NOMO-1 treated with dmso at 0.1 percent for 144 hours (cell line): ENCODE results near the gene SLC7A6.

Source experiments
- DNase-seq: peaks from one replicate; lab custom pipeline; 2025; ENCODE audit not compliant: unreplicated experiment; lab: John Stamatoyannopoulos, UW

Gene SLC7A6

GRCh38 chr16:68234188-68235107 lies 29.9 kb upstream of the SLC7A6 start:
- no peak for DNase-seq

- DNase-seq, result no peak
These were observed 29.0 kb upstream of the SLC7A6 start for GRCh38 chr16:68235108-68235886.

GRCh38 chr16:68235887-68236136 lies 28.5 kb upstream of the SLC7A6 start, which contains the start of gene ESRP2:
TSS of gene ESRP2 (minus strand) at chr16:68236127. CDS start at chr16:68236045, 82 bp downstream.
- no peak for DNase-seq

GRCh38 chr16:68236137-68236825 lies 28.0 kb upstream of the SLC7A6 start:
- DNase-seq, result no peak

GRCh38 chr16:68236826-68237242 lies 27.5 kb upstream of the SLC7A6 start:
- no peak for DNase-seq

- DNase-seq, result peak; percentile 98
These were observed 26.9 kb upstream of the SLC7A6 start for GRCh38 chr16:68237243-68238028.

GRCh38 chr16:68238029-68238345 lies 26.3 kb upstream of the SLC7A6 start:
- no peak for DNase-seq

GRCh38 chr16:68242085-68242484 lies 22.2 kb upstream of the SLC7A6 start:
- DNase-seq, result no peak

- no peak for DNase-seq
These were observed 21.1 kb upstream of the SLC7A6 start for GRCh38 chr16:68242926-68243858.

- no peak for DNase-seq
These were observed 19.8 kb upstream of the SLC7A6 start for GRCh38 chr16:68244481-68244902.

GRCh38 chr16:68244903-68245853 lies 19.1 kb upstream of the SLC7A6 start, which contains the start of gene PLA2G15:
TSS of gene PLA2G15 (plus strand) at chr16:68245373. CDS start at chr16:68245427, 54 bp downstream.
- DNase-seq, result peak; percentile 79

- no peak for DNase-seq
These were observed 18.2 kb upstream of the SLC7A6 start for GRCh38 chr16:68246121-68246520.

GRCh38 chr16:68246666-68247065 lies 17.7 kb upstream of the SLC7A6 start:
- DNase-seq, result no peak

- DNase-seq, result no peak
These were observed 16.9 kb upstream of the SLC7A6 start for GRCh38 chr16:68247400-68247799.

GRCh38 chr16:68247932-68248331 lies 16.4 kb upstream of the SLC7A6 start:
- no peak for DNase-seq

- no peak for DNase-seq
These were observed 15.0 kb upstream of the SLC7A6 start for GRCh38 chr16:68249371-68249770.

GRCh38 chr16:68250951-68251350 lies 13.4 kb upstream of the SLC7A6 start:
- no peak for DNase-seq

- DNase-seq, result no peak
These were observed 12.5 kb upstream of the SLC7A6 start for GRCh38 chr16:68251832-68252231.

- no peak for DNase-seq
These were observed 11.9 kb upstream of the SLC7A6 start for GRCh38 chr16:68252383-68252782.
